HG03108 (cell line): ENCODE data around the gene STARD13.

Experiments
- ATAC-seq: cut with Tn5 transposase; IDR thresholded peaks from one replicate; pipeline ENCODE4 v1.9.1; 2021; ENCODE audit warnings: moderate library complexity; ENCODE audit not compliant: unreplicated experiment

STARD13 gene

GRCh38 chr13:33101835-33102234, 183.7 kb downstream of the STARD13 start:
- ATAC-seq = no peak

- no peak for ATAC-seq
These were observed 184.7 kb downstream of the STARD13 start for GRCh38 chr13:33100886-33101285.

GRCh38 chr13:33099860-33100259, 185.7 kb downstream of the STARD13 start:
- no peak for ATAC-seq

GRCh38 chr13:33096886-33097605, 188.5 kb downstream of the STARD13 start:
- peak; percentile 45 for ATAC-seq

GRCh38 chr13:33092073-33092987, 193.2 kb downstream of the STARD13 start:
- ATAC-seq = no peak

- no peak for ATAC-seq
These were observed 194.2 kb downstream of the STARD13 start for GRCh38 chr13:33091415-33091774.

- no peak for ATAC-seq
These were observed 194.7 kb downstream of the STARD13 start for GRCh38 chr13:33090755-33091414.

GRCh38 chr13:33089311-33089710, 196.2 kb downstream of the STARD13 start:
- no peak for ATAC-seq

GRCh38 chr13:33087790-33088189, 197.8 kb downstream of the STARD13 start:
- ATAC-seq = no peak

GRCh38 chr13:33087091-33087490, 198.5 kb downstream of the STARD13 start:
- ATAC-seq = no peak

GRCh38 chr13:33083054-33083453, 202.5 kb downstream of the STARD13 start:
- ATAC-seq = no peak

GRCh38 chr13:33081666-33082065, 203.9 kb downstream of the STARD13 start:
- no peak for ATAC-seq

- ATAC-seq = no peak
These were observed 204.5 kb downstream of the STARD13 start for GRCh38 chr13:33080972-33081590.

- no peak for ATAC-seq
These were observed 205.6 kb downstream of the STARD13 start for GRCh38 chr13:33079960-33080359.

- ATAC-seq = no peak
These were observed 207.3 kb downstream of the STARD13 start for GRCh38 chr13:33078263-33078662.

- no peak for ATAC-seq
These were observed 209.3 kb downstream of the STARD13 start for GRCh38 chr13:33076001-33076992.

- ATAC-seq = no peak
These were observed 212.2 kb downstream of the STARD13 start for GRCh38 chr13:33073338-33073737.

GRCh38 chr13:33072759-33073158, 212.8 kb downstream of the STARD13 start:
- no peak for ATAC-seq

- ATAC-seq = no peak
These were observed 213.3 kb downstream of the STARD13 start for GRCh38 chr13:33072282-33072681.

- no peak for ATAC-seq
These were observed 214.8 kb downstream of the STARD13 start for GRCh38 chr13:33070713-33071112.
